A549 (cell line): ENCODE measurements around the gene GSG1L. TPM values are rescaled to one million over a fixed set of nuclear protein-coding genes. Genes with fewer than 3 reads are reported as not detected.

Experiments used
- ATAC-seq, 2 experiments: fragments of 200-7000 bp in 1 of 2; fragments of >200 bp in 1 of 2; cut with Nextera tagmentation in 1 of 2; cut with Tn5 transposase in 1 of 2; 3 replicates each; pipeline versions ENCODE4 v1.8.0 to v1.9.1; 2018 to 2020; ENCODE audit warnings: mild to moderate bottlenecking in 1 of 2, moderate library complexity in 1 of 2
- CTCF ChIA-PET: fragments of 300-600 bp; sonication (Branson Sonifier 250); formaldehyde crosslinking; extraction: SDS; loops from one replicate; lab custom pipeline; 2021; ENCODE audit warnings: antibody characterized with exemption, inconsistent platforms; lab: Yijun Ruan, JAX
- POLR2A ChIA-PET: fragments of 350-600 bp; formaldehyde crosslinking; extraction: SDS; loops from one replicate; lab custom pipeline; 2021; ENCODE audit warnings: antibody characterized with exemption, inconsistent platforms; lab: Yijun Ruan, JAX
- DNase-seq, 2 experiments: peaks; one replicate each; pipeline versions ENCODE4 v3.0.0 to v3.0.0-alpha.2; 2011 to 2016; ENCODE audit warnings: low read depth in 1 of 2, low spot score in 1 of 2
- FAIRE-seq: peaks from 2 replicates; lab custom pipeline; 2011; peaks lifted over from hg19 to GRCh38; lab: Jason Lieb, UNC
- H3K27ac ChIP-seq, 2 experiments: fragments of >200 bp; sonication (Bioruptor Twin); formaldehyde crosslinking; 3 replicates each; pipeline ENCODE4 v1.5.1; 2016 to 2017
- H3K4me1 ChIP-seq: fragments of >200 bp; sonication (Bioruptor Twin); formaldehyde crosslinking; 3 replicates; pipeline ENCODE4 v1.6.1; 2016
- H3K4me2 ChIP-seq: fragments of >200 bp; sonication (Bioruptor Twin); formaldehyde crosslinking; 3 replicates; pipeline ENCODE4 v1.6.1; 2016
- H3K4me3 ChIP-seq: fragments of >200 bp; sonication (Bioruptor Twin); formaldehyde crosslinking; 3 replicates; pipeline ENCODE4 v1.5.1; 2016
- H3K9me3 ChIP-seq: fragments of >200 bp; sonication (Bioruptor Twin); formaldehyde crosslinking; 3 replicates; pipeline ENCODE4 v1.6.1; 2016
- CBX2 ChIP-seq: fragments of 200-600 bp; sonication (generic); IDR thresholded peaks from 2 replicates; pipeline ENCODE4 v1.6.1; 2016; ENCODE audit warnings: low read depth, mild to moderate bottlenecking, borderline replicate concordance
- CHD4 ChIP-seq: fragments of 200-600 bp; sonication (generic); IDR thresholded peaks from 2 replicates; pipeline ENCODE4 v1.6.1; 2016; ENCODE audit warnings: antibody characterized with exemption, mild to moderate bottlenecking, borderline replicate concordance
- GATA3 ChIP-seq: IDR thresholded peaks from 2 replicates; pipeline ENCODE4 v1.6.1; 2012; ENCODE audit warnings: borderline replicate concordance
- HDAC2 ChIP-seq: fragments of 200-600 bp; sonication (generic); IDR thresholded peaks from 2 replicates; pipeline ENCODE4 v1.6.1; 2016
- HES2 ChIP-seq: fragments of >200 bp; sonication (Bioruptor Twin); formaldehyde crosslinking; IDR thresholded peaks from 2 replicates; pipeline ENCODE4 v1.6.1; 2016
- HEYL ChIP-seq: fragments of 250-450 bp; sonication (Bioruptor Pico); IDR thresholded peaks from 2 replicates; pipeline ENCODE4 v1.8.0; 2021; ENCODE audit warnings: mild to moderate bottlenecking, moderate library complexity
- JUN ChIP-seq, 2 experiments: fragments of >200 bp; sonication (Bioruptor Twin); formaldehyde crosslinking; IDR thresholded peaks; 2 replicates in 1 of 2; 3 replicates in 1 of 2; pipeline ENCODE4 v1.6.1; 2016 to 2017
- JUNB ChIP-seq: fragments of >200 bp; sonication (Bioruptor Twin); formaldehyde crosslinking; IDR thresholded peaks from 2 replicates; pipeline ENCODE4 v1.6.1; 2016
- KDM1A ChIP-seq: fragments of 200-600 bp; sonication (generic); IDR thresholded peaks from 2 replicates; pipeline ENCODE4 v1.6.1; 2016; ENCODE audit warnings: low read depth, mild to moderate bottlenecking
- MAFK ChIP-seq: fragments of 450-650 bp; IDR thresholded peaks from 2 replicates; pipeline ENCODE4 v1.6.1; 2014; ENCODE audit not compliant: partially characterized antibody
- MYC ChIP-seq: IDR thresholded peaks from 2 replicates; pipeline ENCODE4 v1.6.1; 2012; ENCODE audit warnings: mild to moderate bottlenecking, inconsistent platforms, low read length, improper control_type of control experiment, borderline replicate concordance
- PHF8 ChIP-seq: fragments of 200-600 bp; sonication (generic); IDR thresholded peaks from 2 replicates; pipeline ENCODE4 v1.6.1; 2016; ENCODE audit warnings: low read depth, mild to moderate bottlenecking, antibody characterized with exemption, moderate library complexity, borderline replicate concordance
- POLR2A ChIP-seq: IDR thresholded peaks from 2 replicates; pipeline ENCODE4 v1.6.1; 2012; ENCODE audit warnings: mild to moderate bottlenecking, low read length
- RAD21 ChIP-seq, 2 experiments: fragments of >200 bp in 1 of 2; sonication (Bioruptor Twin) in 1 of 2; formaldehyde crosslinking in 1 of 2; IDR thresholded peaks in 1 of 2; conservative IDR thresholded peaks in 1 of 2; 2 replicates in 1 of 2; 3 replicates in 1 of 2; pipeline ENCODE4 v1.6.1; 2012 to 2018; ENCODE audit warnings: inconsistent platforms in 1 of 2
- RARB ChIP-seq: fragments of 250-450 bp; sonication (Bioruptor Pico); IDR thresholded peaks from 2 replicates; pipeline ENCODE4 v1.8.0; 2021; ENCODE audit warnings: mild to moderate bottlenecking, moderate library complexity
- RCOR1 ChIP-seq: fragments of 150-350 bp; IDR thresholded peaks from 2 replicates; pipeline ENCODE4 v1.6.1; 2014; ENCODE audit warnings: antibody characterized with exemption, low read length, low read depth
- ZC3H11A ChIP-seq: fragments of 450-650 bp; IDR thresholded peaks from 2 replicates; pipeline ENCODE4 v1.6.1; 2014; ENCODE audit warnings: antibody characterized with exemption, mild to moderate bottlenecking
- WGBS: methylation state at CpG from one replicate; pipeline ENCODE4 v1.1.6; 2017; ENCODE audit errors: missing lambda C conversion rate; 5-methylcytosine and 5-hydroxymethylcytosine counted together
- polyA plus RNA-seq, 4 experiments: library from polyadenylated mRNA; depleted of rRNA in 3 of 4; stranded (reverse); fragments of >200 nt; fragmentation: RNase III in 1 of 4; extraction: RNeasy Plus Mini Kit Qiagen cat#74134 plus additional on column Dnase treatment in 1 of 4; gene quantifications; 2 replicates in 3 of 4; 3 replicates in 1 of 4; pipeline ENCODE4 v1.2.3, GENCODE V29; 2011 to 2017

Gene GSG1L
- polyA plus RNA-seq, 2 of the 4 experiments (the other 2 are of a cell fraction): not detected

DNA sequence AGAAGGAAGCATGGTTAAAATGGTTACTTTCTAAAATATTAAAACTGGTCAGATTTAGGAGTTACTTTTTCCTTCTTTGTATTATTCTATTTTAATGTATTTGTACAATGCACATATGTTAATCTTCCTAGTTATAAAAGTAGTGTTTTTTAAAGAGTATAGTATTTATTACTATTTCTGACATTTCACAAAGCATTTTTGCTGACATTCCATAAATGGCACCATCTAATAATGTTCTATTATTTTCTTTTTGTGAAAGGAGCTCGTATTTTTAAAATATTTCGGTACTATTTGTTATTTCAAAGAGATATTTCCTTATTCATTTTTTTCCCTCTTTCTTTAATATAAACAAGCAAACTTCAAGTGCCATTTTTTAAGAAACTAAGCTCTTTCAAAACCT, 47.5 kb upstream of the GSG1L start:
- Histone ChIP-seq H3K9me3 (no peaks in the 10 kb centered on the region), H3K4me2 (no peak overlapping the region), H3K4me3 (no peak overlapping the region), H3K4me1 (no peaks in the 10 kb centered on the region), H3K27ac (no peak overlapping the region)
- ChIA-PET CTCF (no interaction called here), POLR2A (no interaction called here)
- DNase-seq (no peak), ATAC-seq (no peak), FAIRE-seq (no peak)
- 89% methylated on average over 2 of the region's 2 CpGs for WGBS
- TF ChIP-seq CHD4 (no peak), MAFK (peak; percentile 45), POLR2A (no peak), JUNB (no peak)
- TF ChIP-seq, all 56 proteins: peak for 1

- Histone ChIP-seq H3K27ac (no peak overlapping the region), H3K4me2 (no peak overlapping the region), H3K9me3 (no peaks in the 10 kb centered on the region), H3K4me3 (no peak overlapping the region), H3K4me1 (no peaks in the 10 kb centered on the region)
- no peak for DNase-seq
- TF ChIP-seq MYC: no peak
- TF ChIP-seq JUN (IDR thresholded peaks at IDR 0.05): no peak
- no peak for TF ChIP-seq PHF8
- CTCF ChIA-PET: no interaction called here
- FAIRE-seq: no peak
- no peak for ATAC-seq
- WGBS: 91% methylated on average over 5 of the region's 5 CpGs
- POLR2A ChIA-PET: no interaction called here
Observed at GRCh38 chr16:28110479-28110878, 47.0 kb upstream of the GSG1L start.

DNA sequence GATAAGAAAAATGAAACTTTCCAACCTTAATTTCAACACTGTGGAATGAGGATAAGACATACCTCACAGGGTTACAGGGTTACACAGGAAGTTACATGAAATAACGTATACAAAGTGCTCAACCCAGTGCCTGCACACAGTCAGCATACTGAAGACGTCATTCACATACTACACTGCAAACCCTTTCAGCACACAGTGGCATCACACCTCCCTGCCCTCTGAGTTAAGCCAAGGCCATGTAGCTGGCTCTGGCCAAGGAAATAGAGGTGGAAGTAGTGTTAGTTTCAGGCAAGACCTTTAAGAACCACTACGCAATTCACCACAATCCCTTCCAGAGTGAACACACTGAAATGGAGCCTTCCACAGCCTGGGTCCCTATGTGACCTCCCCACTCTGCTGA, 46.6 kb upstream of the GSG1L start:
- H3K4me2 ChIP-seq: no peak overlapping the region
- no peak for ATAC-seq
- CTCF ChIA-PET: no interaction called here
- POLR2A ChIA-PET: no interaction called here
- no peak overlapping the region for H3K4me3 ChIP-seq
- H3K4me1 ChIP-seq: no peaks in the 10 kb centered on the region
- no peak for DNase-seq
- WGBS: 81% methylated on average over 3 of the region's 3 CpGs
- TF ChIP-seq HEYL (CRISPR knock-in tag) (no peak), HES2 (no peak), CBX2 (no peak), RAD21 (conservative IDR thresholded peaks at IDR 0.05 in 1 of 2, IDR thresholded peaks at IDR 0.05 in 1 of 2) (no peak)
- no peaks in the 10 kb centered on the region for H3K9me3 ChIP-seq
- no peak overlapping the region for H3K27ac ChIP-seq
- no peak for FAIRE-seq

DNA sequence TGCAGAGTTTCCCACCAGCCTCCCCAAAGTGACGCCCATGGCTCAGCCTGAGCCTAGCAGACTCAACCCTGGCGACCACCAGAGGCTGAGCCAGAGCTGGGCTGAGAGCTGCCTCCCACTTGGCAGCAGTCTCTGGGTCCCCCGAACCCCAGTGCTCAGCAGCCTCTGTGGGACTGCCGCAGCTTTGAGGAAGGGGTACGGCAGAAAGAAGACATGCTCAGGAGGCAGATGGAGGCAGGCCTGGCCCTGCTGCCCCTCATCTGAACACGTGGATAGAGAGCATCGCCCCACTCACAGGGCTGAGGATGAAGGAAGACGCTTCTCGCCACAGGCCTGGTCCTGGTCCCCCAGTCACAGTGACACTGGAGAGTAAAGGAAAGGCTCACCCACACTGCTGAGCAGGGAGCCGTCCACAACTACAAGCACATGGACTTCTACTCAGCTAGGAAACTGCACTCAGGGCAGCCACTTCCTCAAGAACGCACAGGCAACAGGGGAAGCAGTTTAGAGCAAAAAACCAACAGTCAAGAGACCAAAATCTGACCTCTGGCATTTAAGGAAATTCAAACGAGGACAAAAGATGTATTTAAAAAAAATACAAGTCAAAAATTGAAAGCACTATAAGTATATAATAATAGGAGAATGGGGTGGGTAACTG, 45.2 kb upstream of the GSG1L start:
- Histone ChIP-seq H3K27ac (no peak overlapping the region), H3K4me1 (no peaks in the 10 kb centered on the region), H3K4me2 (no peak overlapping the region), H3K9me3 (no peaks in the 10 kb centered on the region), H3K4me3 (no peak overlapping the region)
- CTCF ChIA-PET: no interaction called here
- POLR2A ChIA-PET: no interaction called here
- no peak for DNase-seq
- no peak for ATAC-seq
- FAIRE-seq: no peak
- TF ChIP-seq KDM1A: no peak
- no peak for TF ChIP-seq GATA3
- TF ChIP-seq CBX2: no peak
- no peak for TF ChIP-seq ZC3H11A
- WGBS: 81% methylated on average over 10 of the region's 12 CpGs

DNA sequence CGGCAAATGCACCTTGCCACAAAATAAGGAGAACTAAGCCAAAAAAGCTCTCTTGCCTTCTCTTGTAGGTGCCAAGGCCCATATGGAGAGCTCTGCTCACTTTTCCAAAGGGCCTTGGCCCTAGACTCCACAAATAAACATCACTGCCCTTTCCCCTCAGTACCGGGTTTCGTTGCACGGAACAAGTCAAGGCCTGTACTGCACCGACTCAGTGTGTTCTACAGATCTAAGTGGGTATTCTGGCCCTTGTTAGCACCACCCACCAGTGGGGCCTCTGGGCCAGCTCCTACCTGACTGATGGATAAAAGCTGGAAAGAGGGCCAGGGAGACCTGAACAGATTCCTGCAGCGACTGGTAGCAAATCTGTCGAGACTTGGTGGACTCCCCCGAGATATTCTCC, 43.7 kb upstream of the GSG1L start:
- CTCF ChIA-PET: interaction anchor here (1.1 to 1.4 kb wide), 3 partner anchors 16 to 467 kb away, joined by 4 to 5 read pairs (median 4); no protein-coding TSS in a partner anchor
- POLR2A ChIA-PET: interaction anchor here (0.6 kb wide), 1 partner anchor 554 kb away, joined by 5 read pairs; no protein-coding TSS in a partner anchor
- Histone ChIP-seq H3K4me3 (no peak overlapping the region), H3K9me3 (no peaks in the 10 kb centered on the region), H3K27ac (no peak overlapping the region), H3K4me2 (no peak overlapping the region), H3K4me1 (no peaks in the 10 kb centered on the region)
- no peak for FAIRE-seq
- DNase-seq: no peak
- TF ChIP-seq RCOR1: no peak
- TF ChIP-seq RARB (CRISPR knock-in tag): no peak
- TF ChIP-seq HDAC2: no peak
- TF ChIP-seq CBX2: no peak
- no peak for TF ChIP-seq KDM1A
- ATAC-seq: no peak
- WGBS: 86% methylated on average over 8 of the region's 8 CpGs
